ENCODE measurements around the gene PDE3A.

PDE3A gene

GRCh38 chr12:20489645-20490044 lies 121.3 kb downstream of the PDE3A start:
- DNase-seq (ENCODE audit: low spot score) = no peak
- TF ChIP-seq CTCF (IDR thresholded peaks at IDR 0.05; ENCODE audit: extremely low read depth, insufficient read depth, missing control alignments) = no peak
- in situ Hi-C loops (cut with MboI; ENCODE audit: low pct_unique_long_range_greater_than_20kb, low sequenced_read_pairs, unreplicated experiment) = no loop called here

- in situ Hi-C loops (cut with MboI; ENCODE audit: low pct_unique_long_range_greater_than_20kb, low sequenced_read_pairs, unreplicated experiment) = no loop called here
- no peak for TF ChIP-seq CTCF (IDR thresholded peaks at IDR 0.05; ENCODE audit: extremely low read depth, insufficient read depth, missing control alignments)
- no peak for DNase-seq (ENCODE audit: low spot score)
Observed at GRCh38 chr12:20490213-20490612, 121.9 kb downstream of the PDE3A start.

- in situ Hi-C loops (cut with MboI; ENCODE audit: low pct_unique_long_range_greater_than_20kb, low sequenced_read_pairs, unreplicated experiment) = no loop called here
- no peak for TF ChIP-seq CTCF (IDR thresholded peaks at IDR 0.05; ENCODE audit: extremely low read depth, insufficient read depth, missing control alignments)
- DNase-seq (ENCODE audit: low spot score) = no peak
Observed at GRCh38 chr12:20491290-20491689, 123.0 kb downstream of the PDE3A start.

- no peak for DNase-seq (ENCODE audit: low spot score)
- in situ Hi-C loops (cut with MboI; ENCODE audit: low pct_unique_long_range_greater_than_20kb, low sequenced_read_pairs, unreplicated experiment) = no loop called here
- no peak for TF ChIP-seq CTCF (IDR thresholded peaks at IDR 0.05; ENCODE audit: extremely low read depth, insufficient read depth, missing control alignments)
Observed at GRCh38 chr12:20492251-20492760, 124.0 kb downstream of the PDE3A start.

GRCh38 chr12:20493934-20494333 lies 125.6 kb downstream of the PDE3A start:
- DNase-seq (ENCODE audit: low spot score) = no peak
- in situ Hi-C loops (cut with MboI; ENCODE audit: low pct_unique_long_range_greater_than_20kb, low sequenced_read_pairs, unreplicated experiment) = no loop called here
- TF ChIP-seq CTCF (IDR thresholded peaks at IDR 0.05; ENCODE audit: extremely low read depth, insufficient read depth, missing control alignments) = no peak

GRCh38 chr12:20494851-20495250 lies 126.5 kb downstream of the PDE3A start:
- in situ Hi-C loops (cut with MboI; ENCODE audit: low pct_unique_long_range_greater_than_20kb, low sequenced_read_pairs, unreplicated experiment) = no loop called here
- DNase-seq (ENCODE audit: low spot score) = no peak
- no peak for TF ChIP-seq CTCF (IDR thresholded peaks at IDR 0.05; ENCODE audit: extremely low read depth, insufficient read depth, missing control alignments)

GRCh38 chr12:20495997-20496396 lies 127.7 kb downstream of the PDE3A start:
- no peak for DNase-seq (ENCODE audit: low spot score)
- in situ Hi-C loops (cut with MboI; ENCODE audit: low pct_unique_long_range_greater_than_20kb, low sequenced_read_pairs, unreplicated experiment) = no loop called here
- no peak for TF ChIP-seq CTCF (IDR thresholded peaks at IDR 0.05; ENCODE audit: extremely low read depth, insufficient read depth, missing control alignments)
